ENCODE results near the gene FAM83C. TPM values are rescaled to one million over a fixed set of nuclear protein-coding genes. Genes with fewer than 3 reads are reported as not detected.
A peak's percentile ranks its signal among the peaks of the same experiment; 100 is the strongest.

Gene FAM83C
- total and polyA plus RNA-seq, 9 of the 15 experiments (the other 6 are each of a cell fraction or from before 2014, with no cell fraction given) = not detected

DNA sequence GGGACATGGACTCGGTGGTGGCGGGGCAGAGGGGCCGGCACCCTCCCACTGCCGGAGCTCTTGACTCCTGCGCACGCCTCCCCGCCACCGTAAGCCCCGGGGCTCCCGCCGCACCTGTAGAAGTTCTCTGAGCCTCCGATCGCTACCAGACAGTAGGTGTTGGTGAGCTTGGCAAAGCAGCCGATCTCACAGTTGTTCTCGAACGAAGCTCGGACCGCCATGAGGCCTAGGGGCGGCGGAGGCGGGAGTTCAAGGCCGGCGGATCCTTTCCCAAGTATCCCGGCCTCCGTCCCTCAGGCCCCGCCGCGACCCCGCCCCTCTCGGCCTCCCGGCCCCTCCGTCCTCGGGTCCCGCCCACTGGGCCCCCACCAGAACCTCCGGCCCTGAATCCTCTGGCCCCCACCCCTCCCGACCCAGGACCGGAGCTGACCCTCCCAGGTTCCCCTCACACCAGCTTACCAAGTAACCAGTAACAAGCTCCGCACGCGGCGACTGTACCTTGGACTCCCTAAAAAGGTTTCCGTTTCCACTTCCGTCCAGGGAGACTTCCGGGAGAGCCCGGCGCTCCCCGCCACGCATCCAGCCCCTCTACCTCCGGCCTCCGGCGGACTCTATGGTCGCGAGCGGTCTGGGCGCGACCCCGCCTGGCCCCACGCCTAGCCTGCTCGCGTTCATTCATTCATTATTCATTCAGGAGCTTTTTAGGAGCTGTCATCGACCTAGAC is 7.8 kb downstream of the FAM83C start, which contains the start of gene EIF6 (continued):
- peak in 1 of 2 experiments; percentile 87; a peak in 2 of 4 replicates for TF ChIP-seq KDM4B (IDR thresholded peaks at IDR 0.05; ENCODE audit: borderline replicate concordance in 2 of 2, low read depth in 1 of 2)
- TF ChIP-seq ZKSCAN3 (CRISPR knock-in tag; IDR thresholded peaks at IDR 0.05) = no peak
- no peak for TF ChIP-seq MED1 (CRISPR knock-in tag; IDR thresholded peaks at IDR 0.05; ENCODE audit: borderline replicate concordance)
- no peak for TF ChIP-seq SIX5 (IDR thresholded peaks at IDR 0.05; ENCODE audit: borderline replicate concordance in 1 of 2, insufficient read depth in 1 of 2, low read depth in 1 of 2, low read length in 2 of 2)
- no peak for TF ChIP-seq ARID1B (IDR thresholded peaks at IDR 0.05)
- no peak for TF ChIP-seq SAFB (IDR thresholded peaks at IDR 0.05; ENCODE audit: borderline replicate concordance, low read depth, low read length)
- peak; percentile 75 for TF ChIP-seq SIN3B (IDR thresholded peaks at IDR 0.05; ENCODE audit: low read depth)
- TF ChIP-seq, protein P1, sequence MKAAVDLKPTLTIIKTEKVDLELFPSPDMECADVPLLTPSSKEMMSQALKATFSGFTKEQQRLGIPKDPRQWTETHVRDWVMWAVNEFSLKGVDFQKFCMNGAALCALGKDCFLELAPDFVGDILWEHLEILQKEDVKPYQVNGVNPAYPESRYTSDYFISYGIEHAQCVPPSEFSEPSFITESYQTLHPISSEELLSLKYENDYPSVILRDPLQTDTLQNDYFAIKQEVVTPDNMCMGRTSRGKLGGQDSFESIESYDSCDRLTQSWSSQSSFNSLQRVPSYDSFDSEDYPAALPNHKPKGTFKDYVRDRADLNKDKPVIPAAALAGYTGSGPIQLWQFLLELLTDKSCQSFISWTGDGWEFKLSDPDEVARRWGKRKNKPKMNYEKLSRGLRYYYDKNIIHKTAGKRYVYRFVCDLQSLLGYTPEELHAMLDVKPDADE (conservative IDR thresholded peaks at IDR 0.05; ENCODE audit: control insufficient read depth, low read depth, low read length) = peak; percentile 73; the same call in 1 of the 2 replicates
- no peak for TF ChIP-seq KLF1 (tag; IDR thresholded peaks at IDR 0.05)
- no peak for TF ChIP-seq ZBTB8A (IDR thresholded peaks at IDR 0.05; ENCODE audit: partially characterized antibody)
- no peak for TF ChIP-seq NCOA2 (IDR thresholded peaks at IDR 0.05; ENCODE audit: partially characterized antibody in 2 of 2)
- TF ChIP-seq GATAD2B (IDR thresholded peaks at IDR 0.05; ENCODE audit: borderline replicate concordance) = no peak
- no peak; the same call in 1 of the 2 replicates for TF ChIP-seq E2F3 (CRISPR knock-in tag; IDR thresholded peaks at IDR 0.05)
- no peak for TF ChIP-seq STAG1 (CRISPR knock-in tag; IDR thresholded peaks at IDR 0.05; ENCODE audit: borderline replicate concordance)
